ENCODE results near the gene GALNT7. TPM values are rescaled to one million over a fixed set of nuclear protein-coding genes. Genes with fewer than 3 reads are reported as not detected.

The GALNT7 gene
- total RNA-seq, 1 donor = 18.8 TPM

DNA sequence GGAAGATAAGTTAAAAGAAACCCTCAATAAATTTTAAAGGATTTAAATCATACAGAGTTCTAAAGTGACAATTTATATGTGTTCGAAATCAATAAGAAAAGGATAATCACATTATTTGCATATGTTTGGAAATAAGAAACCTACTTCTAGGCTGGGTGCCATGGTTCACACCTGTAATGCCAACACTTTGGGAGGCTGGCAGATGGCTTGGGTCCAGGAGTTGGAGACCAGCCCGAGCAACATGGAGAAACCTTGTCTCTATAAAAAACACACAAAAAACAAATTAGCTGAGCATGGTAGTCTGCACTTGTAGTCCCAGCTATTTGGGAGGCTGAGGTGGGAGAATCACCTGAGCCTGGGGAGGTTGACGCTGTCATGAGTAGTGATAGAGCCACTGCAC is 194.1 kb downstream of the GALNT7 start:
- TF ChIP-seq CTCF (IDR thresholded peaks at IDR 0.05; ENCODE audit: extremely low read depth, low read depth, low read length) = no peak
- no peaks in the 10 kb centered on the region for H3K9me3 ChIP-seq (ENCODE audit: low read depth, low read length)

DNA sequence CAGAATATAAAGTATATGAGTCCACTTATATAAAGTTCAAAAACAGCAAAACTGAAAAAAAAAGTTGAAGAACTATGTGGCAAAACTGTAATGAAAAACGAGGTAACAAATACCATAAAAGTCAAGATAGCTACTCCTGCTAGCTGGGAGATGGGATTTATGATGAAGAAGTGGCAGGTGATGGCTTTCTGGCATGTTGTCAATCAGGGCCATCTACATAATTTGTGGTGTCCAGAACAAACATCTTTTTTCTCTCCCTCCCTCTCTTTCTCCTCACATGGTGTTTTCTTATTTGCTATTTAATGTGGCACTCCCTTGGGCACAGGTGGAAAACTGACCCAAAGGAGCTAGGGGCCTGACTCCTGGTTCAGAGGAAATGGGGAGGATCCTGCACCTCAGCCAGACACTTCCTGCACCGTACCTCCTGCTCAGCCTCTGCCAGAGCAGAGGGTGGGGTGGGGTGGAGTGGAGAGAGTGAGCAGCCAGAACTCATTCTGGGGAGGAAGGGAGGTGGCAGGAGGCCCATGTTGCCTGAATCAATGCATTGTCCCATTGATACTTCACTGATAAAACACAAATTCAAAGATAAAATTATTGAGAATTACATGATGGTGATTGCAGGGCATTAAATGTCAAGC is 196.9 kb downstream of the GALNT7 start:
- H3K27ac ChIP-seq (ENCODE audit: low read depth, low read length) = no peak overlapping the region
- no peaks in the 10 kb centered on the region for H3K9me3 ChIP-seq (ENCODE audit: low read depth, low read length)
- peaks cover 6% of the 10 kb centered on the region for H3K4me1 ChIP-seq (ENCODE audit: insufficient read depth, low read length)
- H3K4me2 ChIP-seq (ENCODE audit: insufficient read depth, low read length) = no peak overlapping the region
- no peak for TF ChIP-seq CTCF (IDR thresholded peaks at IDR 0.05; ENCODE audit: extremely low read depth, low read depth, low read length)
- H3K4me3 ChIP-seq (ENCODE audit: insufficient read depth, low read length) = no peak overlapping the region
- H3K27me3 ChIP-seq (ENCODE audit: insufficient read depth, low read length) = no peaks in the 10 kb centered on the region
- H3K79me2 ChIP-seq (ENCODE audit: insufficient read depth, low read length) = no peaks in the 10 kb centered on the region
- H3K36me3 ChIP-seq (ENCODE audit: insufficient read depth, low read length) = no peaks in the 10 kb centered on the region
- DNase-seq (ENCODE audit: insufficient read length, low spot score, missing footprints) = no peak
- no peak overlapping the region for H2AFZ ChIP-seq (ENCODE audit: low read length)
- no peaks in the 10 kb centered on the region for H4K20me1 ChIP-seq (ENCODE audit: insufficient read depth, low read length)

More for the DNA sequence above, 194.1 kb downstream of the GALNT7 start:
- Histone ChIP-seq H3K4me2 (ENCODE audit: insufficient read depth, low read length) (no peak overlapping the region), H3K27me3 (ENCODE audit: insufficient read depth, low read length) (no peaks in the 10 kb centered on the region), H3K4me3 (ENCODE audit: insufficient read depth, low read length) (no peak overlapping the region), H3K4me1 (ENCODE audit: insufficient read depth, low read length) (peaks cover 3% of the 10 kb centered on the region), H3K79me2 (ENCODE audit: insufficient read depth, low read length) (no peaks in the 10 kb centered on the region), H4K20me1 (ENCODE audit: insufficient read depth, low read length) (no peaks in the 10 kb centered on the region), H3K27ac (ENCODE audit: low read depth, low read length) (no peak overlapping the region), H2AFZ (ENCODE audit: low read length) (no peak overlapping the region), H3K36me3 (ENCODE audit: insufficient read depth, low read length) (no peaks in the 10 kb centered on the region)
- no peak for DNase-seq (ENCODE audit: insufficient read length, low spot score, missing footprints)

DNA sequence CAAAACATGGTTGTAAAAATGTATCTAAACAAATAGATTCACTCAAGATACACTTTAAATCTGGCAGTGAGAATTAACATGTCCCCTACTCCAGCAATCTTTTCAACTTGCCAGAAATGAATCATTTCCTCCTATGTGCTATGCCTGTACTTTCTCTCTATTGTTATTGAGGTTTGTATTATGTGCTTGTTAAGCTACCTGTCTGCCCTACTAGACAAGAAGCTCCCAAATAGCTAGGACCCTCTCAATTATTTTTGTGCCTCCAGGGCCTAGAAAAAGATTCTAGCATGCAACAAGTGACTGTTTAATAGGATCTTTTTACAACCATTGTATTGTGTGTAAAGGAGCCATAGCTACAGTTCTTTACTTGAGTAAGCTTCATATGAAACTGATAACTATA is 198.7 kb downstream of the GALNT7 start:
- DNase-seq (ENCODE audit: insufficient read length, low spot score, missing footprints) = peak; percentile 23
- no peaks in the 10 kb centered on the region for H3K27me3 ChIP-seq (ENCODE audit: insufficient read depth, low read length)
- no peak overlapping the region for H3K27ac ChIP-seq (ENCODE audit: low read depth, low read length)
- H3K79me2 ChIP-seq (ENCODE audit: insufficient read depth, low read length) = peaks cover 11% of the 10 kb centered on the region
- H3K9me3 ChIP-seq (ENCODE audit: low read depth, low read length) = no peaks in the 10 kb centered on the region
- H3K4me2 ChIP-seq (ENCODE audit: insufficient read depth, low read length) = no peak overlapping the region
- no peak overlapping the region for H3K4me3 ChIP-seq (ENCODE audit: insufficient read depth, low read length)
- no peaks in the 10 kb centered on the region for H4K20me1 ChIP-seq (ENCODE audit: insufficient read depth, low read length)
- peak overlapping the region; percentile 7 for H2AFZ ChIP-seq (ENCODE audit: low read length)
- peaks cover 6% of the 10 kb centered on the region for H3K4me1 ChIP-seq (ENCODE audit: insufficient read depth, low read length)
- no peaks in the 10 kb centered on the region for H3K36me3 ChIP-seq (ENCODE audit: insufficient read depth, low read length)
- TF ChIP-seq CTCF (IDR thresholded peaks at IDR 0.05; ENCODE audit: extremely low read depth, low read depth, low read length) = no peak

DNA sequence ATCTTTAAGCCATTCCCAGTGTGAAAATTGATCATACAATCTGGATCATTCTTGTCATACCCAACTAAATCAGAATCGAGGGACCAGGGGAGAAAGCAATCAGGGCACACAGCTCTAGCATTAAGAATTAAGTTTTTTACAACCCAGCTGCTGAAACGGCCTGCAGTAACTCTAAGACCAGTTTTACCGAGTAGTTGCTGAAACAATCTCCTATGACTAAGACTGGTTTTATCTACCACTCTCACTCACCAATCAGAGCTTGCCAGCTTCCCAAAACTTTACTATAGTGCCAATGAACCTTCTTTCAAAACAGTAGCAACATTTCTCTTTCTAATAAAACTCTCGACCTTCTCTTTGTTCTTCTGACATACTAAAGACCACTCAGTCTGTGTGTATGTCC is 199.3 kb downstream of the GALNT7 start:
- H3K4me2 ChIP-seq (ENCODE audit: insufficient read depth, low read length) = peak overlapping the region; percentile 48
- no peaks in the 10 kb centered on the region for H3K27me3 ChIP-seq (ENCODE audit: insufficient read depth, low read length)
- DNase-seq (ENCODE audit: insufficient read length, low spot score, missing footprints) = peak; percentile 83
- no peak for TF ChIP-seq CTCF (IDR thresholded peaks at IDR 0.05; ENCODE audit: extremely low read depth, low read depth, low read length)
- peaks cover 6% of the 10 kb centered on the region for H3K4me1 ChIP-seq (ENCODE audit: insufficient read depth, low read length)
- no peaks in the 10 kb centered on the region for H3K36me3 ChIP-seq (ENCODE audit: insufficient read depth, low read length)
- peaks cover 17% of the 10 kb centered on the region for H3K79me2 ChIP-seq (ENCODE audit: insufficient read depth, low read length)
- no peaks in the 10 kb centered on the region for H3K9me3 ChIP-seq (ENCODE audit: low read depth, low read length)
- H4K20me1 ChIP-seq (ENCODE audit: insufficient read depth, low read length) = no peaks in the 10 kb centered on the region
- no peak overlapping the region for H3K4me3 ChIP-seq (ENCODE audit: insufficient read depth, low read length)
- H3K27ac ChIP-seq (ENCODE audit: low read depth, low read length) = no peak overlapping the region
- peak overlapping the region; percentile 78 for H2AFZ ChIP-seq (ENCODE audit: low read length)

All from osteoblast (primary cell).